ENCODE results near the gene LCNL1.

- TF ChIP-seq CTCF (IDR thresholded peaks at IDR 0.05) (no peak), POLR2AphosphoS5 (IDR thresholded peaks at IDR 0.05) (no peak)
These were observed 27.3 kb downstream of the LCNL1 start for GRCh38 chr9:137009938-137010732.

Data from upper lobe of left lung (tissue), 4 donors.